SK-N-SH treated with all-trans-retinoic acid at 6 μM for 48 hours (cell line): ENCODE data around the gene LYPD8.

Experiments
- CSDC2 ChIP-seq: fragments of 250-450 bp; sonication (Bioruptor Pico); IDR thresholded peaks from 2 replicates; pipeline ENCODE4 v1.5.0; 2020; ENCODE audit warnings: mild to moderate bottlenecking, moderate library complexity
- GLIS3 ChIP-seq: fragments of 250-450 bp; sonication (Bioruptor Pico); IDR thresholded peaks from 2 replicates; pipeline ENCODE4 v1.5.0; 2020; ENCODE audit warnings: mild to moderate bottlenecking, moderate library complexity
- RARB ChIP-seq: fragments of 250-450 bp; sonication (Bioruptor Pico); IDR thresholded peaks from 2 replicates; pipeline ENCODE4 v1.8.0; 2021; ENCODE audit warnings: mild to moderate bottlenecking, moderate library complexity
- SNAI2 ChIP-seq: fragments of 250-450 bp; sonication (Bioruptor Pico); IDR thresholded peaks from 2 replicates; pipeline ENCODE4 v1.5.0; 2020; ENCODE audit warnings: mild to moderate bottlenecking, moderate library complexity
- TOX ChIP-seq: fragments of 250-450 bp; sonication (Bioruptor Pico); IDR thresholded peaks from 2 replicates; pipeline ENCODE4 v1.8.0; 2021; ENCODE audit warnings: mild to moderate bottlenecking, moderate library complexity, borderline replicate concordance
- ZFP30 ChIP-seq: fragments of 450-650 bp; formaldehyde crosslinking; IDR thresholded peaks from 2 replicates; pipeline ENCODE4 v1.5.0; 2022; ENCODE audit warnings: mild to moderate bottlenecking, moderate library complexity
- TF ChIP-seq, protein P1 (sequence below): fragments of 250-450 bp; sonication (Bioruptor Pico); IDR thresholded peaks from 2 replicates; pipeline ENCODE4 v1.8.0; 2020; ENCODE audit warnings: mild to moderate bottlenecking, moderate library complexity, borderline replicate concordance
- TF ChIP-seq, protein P2 (sequence below): fragments of 250-450 bp; sonication (Bioruptor Pico); IDR thresholded peaks from 2 replicates; pipeline ENCODE4 v1.5.1; 2020; ENCODE audit warnings: low read depth, mild to moderate bottlenecking, moderate library complexity

DNA sequence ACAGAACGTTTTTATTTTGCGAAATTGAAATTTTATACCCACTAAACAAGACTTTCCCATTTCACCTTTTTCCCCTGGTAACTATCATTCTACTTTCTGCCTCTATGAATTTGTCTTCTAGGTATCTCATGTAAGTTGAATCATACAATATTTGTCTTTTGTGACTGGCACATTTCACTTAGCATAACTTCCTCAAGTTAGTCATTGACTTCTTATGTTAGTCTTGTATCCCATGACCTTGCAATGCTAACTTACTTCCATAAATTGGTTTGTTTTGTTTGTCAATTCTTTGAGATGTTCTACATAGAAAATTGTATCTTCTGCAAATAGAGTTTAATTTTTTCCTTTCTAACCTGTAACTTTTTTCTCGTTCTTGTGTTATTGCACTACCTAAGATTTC, 43.2 kb upstream of the LYPD8 start:
- TF ChIP-seq ZFP30 (CRISPR knock-in tag) (no peak), GLIS3 (CRISPR knock-in tag) (no peak), CSDC2 (CRISPR knock-in tag) (no peak), TOX (no peak), SNAI2 (CRISPR knock-in tag) (no peak), RARB (CRISPR knock-in tag) (no peak)
- TF ChIP-seq, protein P1, sequence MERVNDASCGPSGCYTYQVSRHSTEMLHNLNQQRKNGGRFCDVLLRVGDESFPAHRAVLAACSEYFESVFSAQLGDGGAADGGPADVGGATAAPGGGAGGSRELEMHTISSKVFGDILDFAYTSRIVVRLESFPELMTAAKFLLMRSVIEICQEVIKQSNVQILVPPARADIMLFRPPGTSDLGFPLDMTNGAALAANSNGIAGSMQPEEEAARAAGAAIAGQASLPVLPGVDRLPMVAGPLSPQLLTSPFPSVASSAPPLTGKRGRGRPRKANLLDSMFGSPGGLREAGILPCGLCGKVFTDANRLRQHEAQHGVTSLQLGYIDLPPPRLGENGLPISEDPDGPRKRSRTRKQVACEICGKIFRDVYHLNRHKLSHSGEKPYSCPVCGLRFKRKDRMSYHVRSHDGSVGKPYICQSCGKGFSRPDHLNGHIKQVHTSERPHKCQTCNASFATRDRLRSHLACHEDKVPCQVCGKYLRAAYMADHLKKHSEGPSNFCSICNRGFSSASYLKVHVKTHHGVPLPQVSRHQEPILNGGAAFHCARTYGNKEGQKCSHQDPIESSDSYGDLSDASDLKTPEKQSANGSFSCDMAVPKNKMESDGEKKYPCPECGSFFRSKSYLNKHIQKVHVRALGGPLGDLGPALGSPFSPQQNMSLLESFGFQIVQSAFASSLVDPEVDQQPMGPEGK (CRISPR knock-in tag), result no peak
- TF ChIP-seq, protein P2, sequence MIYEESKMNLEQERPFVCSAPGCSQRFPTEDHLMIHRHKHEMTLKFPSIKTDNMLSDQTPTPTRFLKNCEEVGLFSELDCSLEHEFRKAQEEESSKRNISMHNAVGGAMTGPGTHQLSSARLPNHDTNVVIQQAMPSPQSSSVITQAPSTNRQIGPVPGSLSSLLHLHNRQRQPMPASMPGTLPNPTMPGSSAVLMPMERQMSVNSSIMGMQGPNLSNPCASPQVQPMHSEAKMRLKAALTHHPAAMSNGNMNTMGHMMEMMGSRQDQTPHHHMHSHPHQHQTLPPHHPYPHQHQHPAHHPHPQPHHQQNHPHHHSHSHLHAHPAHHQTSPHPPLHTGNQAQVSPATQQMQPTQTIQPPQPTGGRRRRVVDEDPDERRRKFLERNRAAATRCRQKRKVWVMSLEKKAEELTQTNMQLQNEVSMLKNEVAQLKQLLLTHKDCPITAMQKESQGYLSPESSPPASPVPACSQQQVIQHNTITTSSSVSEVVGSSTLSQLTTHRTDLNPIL, result no peak
